HL-60 (cell line): ENCODE measurements around the gene ZNF580.
A peak's percentile ranks its signal among the peaks of the same experiment; 100 is the strongest.

Source experiments
- DNase-seq, 2 experiments: peaks; one replicate each; pipeline ENCODE4 v3.0.0-alpha.2; 2010 to 2020; ENCODE audit warnings: low read depth in 1 of 2, low spot score in 1 of 2
- H3K27ac ChIP-seq: fragments of 250-450 bp; sonication (Bioruptor Pico); replicated peaks from 2 replicates; pipeline ENCODE4 v1.5.1; 2020; ENCODE audit warnings: mild to moderate bottlenecking, moderate library complexity
- H3K27me3 ChIP-seq: fragments of 250-450 bp; sonication (Bioruptor Pico); 2 replicates; pipeline ENCODE4 v1.5.1; 2021; ENCODE audit warnings: mild to moderate bottlenecking, moderate library complexity; ENCODE audit not compliant: insufficient read depth, poor library complexity, severe bottlenecking
- H3K4me3 ChIP-seq: replicated peaks from 2 replicates; pipeline ENCODE4 v1.5.1; 2011; ENCODE audit warnings: mild to moderate bottlenecking, control low read depth, low read length; ENCODE audit not compliant: insufficient read depth
- CTCF ChIP-seq: IDR thresholded peaks from one replicate; pipeline ENCODE4 v1.5.1; 2011; ENCODE audit warnings: low read length, control low read depth, inconsistent platforms; ENCODE audit not compliant: insufficient read depth
- GABPA ChIP-seq: IDR thresholded peaks from 2 replicates; pipeline ENCODE4 v1.6.1; 2012; ENCODE audit warnings: low read depth
- POLR2AphosphoS5 ChIP-seq: IDR thresholded peaks from 2 replicates; pipeline ENCODE4 v1.6.1; 2012; ENCODE audit warnings: low read depth
- REST ChIP-seq: IDR thresholded peaks from 2 replicates; pipeline ENCODE4 v1.6.1; 2012; ENCODE audit warnings: low read depth; ENCODE audit not compliant: insufficient replicate concordance
- SPI1 ChIP-seq: IDR thresholded peaks from 2 replicates; pipeline ENCODE4 v1.6.1; 2012; ENCODE audit warnings: low read depth, mild to moderate bottlenecking, borderline replicate concordance

The ZNF580 gene

GRCh38 chr19:55622242-55622969 is 18.4 kb upstream of the ZNF580 start:
- TF ChIP-seq SPI1 (no peak), POLR2AphosphoS5 (no peak), CTCF (no peak), REST (no peak), GABPA (no peak)

GRCh38 chr19:55623130-55623529 is 17.7 kb upstream of the ZNF580 start:
- no peak for DNase-seq
- H3K27ac ChIP-seq: no peak overlapping the region
- no peak for TF ChIP-seq CTCF
- TF ChIP-seq SPI1: no peak
- no peak for TF ChIP-seq REST
- TF ChIP-seq POLR2AphosphoS5: no peak
- no peak for TF ChIP-seq GABPA
- no peak overlapping the region for H3K4me3 ChIP-seq
- no peaks in the 10 kb centered on the region for H3K27me3 ChIP-seq

More at GRCh38 chr19:55622242-55622969, 18.4 kb upstream of the ZNF580 start:
- Histone ChIP-seq H3K27me3 (no peaks in the 10 kb centered on the region), H3K27ac (no peak overlapping the region), H3K4me3 (no peak overlapping the region)
- no peak for DNase-seq

GRCh38 chr19:55623561-55623960 is 17.2 kb upstream of the ZNF580 start:
- no peak for DNase-seq
- no peaks in the 10 kb centered on the region for H3K27me3 ChIP-seq
- no peak for TF ChIP-seq POLR2AphosphoS5
- no peak for TF ChIP-seq REST
- no peak for TF ChIP-seq SPI1
- TF ChIP-seq CTCF: no peak
- TF ChIP-seq GABPA: no peak
- peak overlapping the region; percentile 20; the same call in 1 of the 2 replicates for H3K4me3 ChIP-seq
- peak overlapping the region; percentile 15 for H3K27ac ChIP-seq
